ENCODE measurements around the gene ROPN1L.

GRCh38 chr5:10485897-10486296 lies 44.2 kb downstream of the ROPN1L start:
- TF ChIP-seq KDM1A (IDR thresholded peaks at IDR 0.05; ENCODE audit: borderline replicate concordance, low read length) (no peak), CTCF (IDR thresholded peaks at IDR 0.05; ENCODE audit: control extremely low read depth in 1 of 3, insufficient read depth in 1 of 3, low read depth in 1 of 3, low read length in 3 of 3) (no peak)

All from H1 (cell line).